COLO668 (cell line): ENCODE data around the gene MRPL37.
A peak's percentile ranks its signal among the peaks of the same experiment; 100 is the strongest.

Experiments used
- DNase-seq: peaks from one replicate; lab custom pipeline; 2025; ENCODE audit not compliant: unreplicated experiment; lab: John Stamatoyannopoulos, UW

The MRPL37 gene

GRCh38 chr1:54238353-54239034, 38.5 kb downstream of the MRPL37 start:
- DNase-seq: no peak

- no peak for DNase-seq
These were observed 39.0 kb downstream of the MRPL37 start for GRCh38 chr1:54239035-54239383.

- DNase-seq: no peak
These were observed 39.7 kb downstream of the MRPL37 start for GRCh38 chr1:54239631-54240031.

GRCh38 chr1:54240741-54241335, 40.9 kb downstream of the MRPL37 start:
- DNase-seq: no peak

- no peak for DNase-seq
These were observed 41.4 kb downstream of the MRPL37 start for GRCh38 chr1:54241364-54241763.

- no peak for DNase-seq
These were observed 43.1 kb downstream of the MRPL37 start for GRCh38 chr1:54243022-54243421.

GRCh38 chr1:54244655-54245054, 44.7 kb downstream of the MRPL37 start:
- no peak for DNase-seq

- no peak for DNase-seq
These were observed 45.5 kb downstream of the MRPL37 start for GRCh38 chr1:54245501-54245900.

- no peak for DNase-seq
These were observed 46.3 kb downstream of the MRPL37 start for GRCh38 chr1:54246116-54246721.

- no peak for DNase-seq
These were observed 48.0 kb downstream of the MRPL37 start for GRCh38 chr1:54247863-54248515.

- no peak for DNase-seq
These were observed 49.0 kb downstream of the MRPL37 start for GRCh38 chr1:54248966-54249365.

GRCh38 chr1:54249819-54250435, 50.0 kb downstream of the MRPL37 start:
- DNase-seq: no peak

- DNase-seq: no peak
These were observed 50.7 kb downstream of the MRPL37 start for GRCh38 chr1:54250670-54251069.

GRCh38 chr1:54252371-54252936, 52.5 kb downstream of the MRPL37 start:
- DNase-seq: peak; percentile 90

- peak; percentile 72 for DNase-seq
These were observed 53.5 kb downstream of the MRPL37 start for GRCh38 chr1:54253480-54253879.

GRCh38 chr1:54254055-54254454, 54.1 kb downstream of the MRPL37 start:
- DNase-seq: peak; percentile 98

- no peak for DNase-seq
These were observed 55.2 kb downstream of the MRPL37 start for GRCh38 chr1:54255026-54255702.

- DNase-seq: no peak
These were observed 56.8 kb downstream of the MRPL37 start for GRCh38 chr1:54256522-54257345.

- DNase-seq: no peak
These were observed 57.3 kb downstream of the MRPL37 start for GRCh38 chr1:54257346-54257620.

- DNase-seq: no peak
These were observed 57.9 kb downstream of the MRPL37 start for GRCh38 chr1:54257876-54258275.
